ENCODE measurements around the gene RANBP9. TPM values are rescaled to one million over a fixed set of nuclear protein-coding genes. Genes with fewer than 3 reads are reported as not detected.

Gene RANBP9
- total RNA-seq, 2 experiments from 2014 or later = 54.9 to 56.5 TPM

GRCh38 chr6:13696226-13696625 lies 15.4 kb downstream of the RANBP9 start:
- peaks cover 41% of the 10 kb centered on the region for H3K36me3 Mint-ChIP-seq

GRCh38 chr6:13695252-13695651 lies 16.4 kb downstream of the RANBP9 start:
- Mint-ChIP-seq H3K9me3 (no peaks in the 10 kb centered on the region), H3K36me3 (peaks cover 40% of the 10 kb centered on the region), H3K4me1 (peaks cover 51% of the 10 kb centered on the region), H3K4me3 (peak overlapping the region; percentile 25), H3K27me3 (no peaks in the 10 kb centered on the region), H3K27ac (peak overlapping the region; percentile 71)
- no peak for DNase-seq

More at GRCh38 chr6:13696226-13696625, 15.4 kb downstream of the RANBP9 start:
- peaks cover 53% of the 10 kb centered on the region for H3K4me1 Mint-ChIP-seq
- H3K4me3 Mint-ChIP-seq = no peak overlapping the region
- H3K27ac Mint-ChIP-seq = no peak overlapping the region
- H3K27me3 Mint-ChIP-seq = no peaks in the 10 kb centered on the region
- no peaks in the 10 kb centered on the region for H3K9me3 Mint-ChIP-seq
- DNase-seq = no peak

- Mint-ChIP-seq H3K36me3 (peaks cover 44% of the 10 kb centered on the region), H3K27ac (no peak overlapping the region), H3K4me1 (peaks cover 55% of the 10 kb centered on the region), H3K27me3 (no peaks in the 10 kb centered on the region), H3K4me3 (no peak overlapping the region), H3K9me3 (peaks cover 3% of the 10 kb centered on the region)
- no peak for DNase-seq
Observed at GRCh38 chr6:13694562-13694961, 17.1 kb downstream of the RANBP9 start.

GRCh38 chr6:13689511-13690256 lies 22.0 kb downstream of the RANBP9 start:
- H3K27ac Mint-ChIP-seq = peak overlapping the region; percentile 62
- peaks cover 5% of the 10 kb centered on the region for H3K9me3 Mint-ChIP-seq
- peaks cover 55% of the 10 kb centered on the region for H3K4me1 Mint-ChIP-seq
- DNase-seq = no peak
- peaks cover 47% of the 10 kb centered on the region for H3K36me3 Mint-ChIP-seq
- no peaks in the 10 kb centered on the region for H3K27me3 Mint-ChIP-seq
- H3K4me3 Mint-ChIP-seq = no peak overlapping the region

GRCh38 chr6:13688692-13689196 lies 22.9 kb downstream of the RANBP9 start:
- Mint-ChIP-seq H3K4me3 (no peak overlapping the region), H3K4me1 (peaks cover 57% of the 10 kb centered on the region), H3K36me3 (peaks cover 41% of the 10 kb centered on the region), H3K27ac (peak overlapping the region; percentile 62), H3K27me3 (no peaks in the 10 kb centered on the region), H3K9me3 (peaks cover 5% of the 10 kb centered on the region)
- DNase-seq = no peak

GRCh38 chr6:13687917-13688351 lies 23.7 kb downstream of the RANBP9 start:
- Mint-ChIP-seq H3K27me3 (no peaks in the 10 kb centered on the region), H3K4me3 (no peak overlapping the region), H3K9me3 (peaks cover 5% of the 10 kb centered on the region), H3K27ac (peak overlapping the region; percentile 71), H3K4me1 (peaks cover 57% of the 10 kb centered on the region), H3K36me3 (peaks cover 39% of the 10 kb centered on the region)
- no peak for DNase-seq

- H3K9me3 Mint-ChIP-seq = peaks cover 9% of the 10 kb centered on the region
- peaks cover 46% of the 10 kb centered on the region for H3K36me3 Mint-ChIP-seq
- H3K27me3 Mint-ChIP-seq = no peaks in the 10 kb centered on the region
- H3K27ac Mint-ChIP-seq = no peak overlapping the region
- no peak overlapping the region for H3K4me3 Mint-ChIP-seq
- peaks cover 67% of the 10 kb centered on the region for H3K4me1 Mint-ChIP-seq
- DNase-seq = no peak
Observed at GRCh38 chr6:13684855-13685254, 26.8 kb downstream of the RANBP9 start.

- Mint-ChIP-seq H3K9me3 (peaks cover 6% of the 10 kb centered on the region), H3K27ac (peak overlapping the region; percentile 10), H3K27me3 (no peaks in the 10 kb centered on the region), H3K36me3 (peaks cover 44% of the 10 kb centered on the region), H3K4me1 (peaks cover 58% of the 10 kb centered on the region), H3K4me3 (no peak overlapping the region)
- DNase-seq = no peak
Observed at GRCh38 chr6:13683038-13683437, 28.6 kb downstream of the RANBP9 start.

GRCh38 chr6:13682346-13682745 lies 29.3 kb downstream of the RANBP9 start:
- Mint-ChIP-seq H3K27me3 (no peaks in the 10 kb centered on the region), H3K4me3 (no peak overlapping the region), H3K9me3 (peaks cover 6% of the 10 kb centered on the region), H3K36me3 (peaks cover 42% of the 10 kb centered on the region), H3K4me1 (peaks cover 52% of the 10 kb centered on the region), H3K27ac (peak overlapping the region; percentile 90)
- no peak for DNase-seq

- Mint-ChIP-seq H3K9me3 (peaks cover 14% of the 10 kb centered on the region), H3K4me1 (peaks cover 51% of the 10 kb centered on the region), H3K4me3 (peak overlapping the region; percentile 71), H3K36me3 (peaks cover 41% of the 10 kb centered on the region), H3K27me3 (no peaks in the 10 kb centered on the region), H3K27ac (peak overlapping the region; percentile 90)
- no peak for DNase-seq
Observed at GRCh38 chr6:13681305-13682061, 30.2 kb downstream of the RANBP9 start.

- H3K4me3 Mint-ChIP-seq = no peak overlapping the region
- no peaks in the 10 kb centered on the region for H3K27me3 Mint-ChIP-seq
- peaks cover 15% of the 10 kb centered on the region for H3K9me3 Mint-ChIP-seq
- peaks cover 43% of the 10 kb centered on the region for H3K36me3 Mint-ChIP-seq
- peaks cover 52% of the 10 kb centered on the region for H3K4me1 Mint-ChIP-seq
- no peak for DNase-seq
- H3K27ac Mint-ChIP-seq = peak overlapping the region; percentile 74
Observed at GRCh38 chr6:13680448-13680968, 31.1 kb downstream of the RANBP9 start.

GRCh38 chr6:13679996-13680395 lies 31.6 kb downstream of the RANBP9 start:
- H3K36me3 Mint-ChIP-seq = peaks cover 48% of the 10 kb centered on the region
- H3K4me1 Mint-ChIP-seq = peaks cover 54% of the 10 kb centered on the region
- DNase-seq = no peak
- H3K27ac Mint-ChIP-seq = peak overlapping the region; percentile 56
- no peak overlapping the region for H3K4me3 Mint-ChIP-seq
- H3K27me3 Mint-ChIP-seq = no peaks in the 10 kb centered on the region
- H3K9me3 Mint-ChIP-seq = peaks cover 17% of the 10 kb centered on the region

- DNase-seq = no peak
- peaks cover 23% of the 10 kb centered on the region for H3K9me3 Mint-ChIP-seq
- H3K4me3 Mint-ChIP-seq = no peak overlapping the region
- H3K27me3 Mint-ChIP-seq = no peaks in the 10 kb centered on the region
- H3K36me3 Mint-ChIP-seq = peaks cover 60% of the 10 kb centered on the region
- H3K27ac Mint-ChIP-seq = no peak overlapping the region
- H3K4me1 Mint-ChIP-seq = peaks cover 55% of the 10 kb centered on the region
Observed at GRCh38 chr6:13678255-13678983, 33.2 kb downstream of the RANBP9 start.

- Mint-ChIP-seq H3K27ac (no peak overlapping the region), H3K4me3 (no peak overlapping the region), H3K9me3 (peaks cover 23% of the 10 kb centered on the region), H3K36me3 (peaks cover 62% of the 10 kb centered on the region), H3K27me3 (no peaks in the 10 kb centered on the region), H3K4me1 (peaks cover 58% of the 10 kb centered on the region)
- DNase-seq = no peak
Observed at GRCh38 chr6:13677878-13678254, 33.8 kb downstream of the RANBP9 start.
